ENCODE data around the gene AS3MT.

GRCh38 chr10:102900006-102900405 is 30.7 kb downstream of the AS3MT start:
- TF ChIP-seq CTCF (IDR thresholded peaks at IDR 0.05; ENCODE audit: low read length) (no peak), EZH2phosphoT487 (IDR thresholded peaks at IDR 0.05; ENCODE audit: low read length) (no peak), EZH2 (optimal IDR thresholded peaks at IDR 0.05; ENCODE audit: low read depth, low read length) (no peak)

Measured in MM.1S (cell line).